IMR-90 (cell line): ENCODE results near the gene ALDH1A2. TPM values are rescaled to one million over a fixed set of nuclear protein-coding genes. Genes with fewer than 3 reads are reported as not detected.
"Not testable (repeated sequence)": the region's sequence is repeated elsewhere in the genome, so short reads cannot be mapped to it uniquely, and the experiment has no call there.

Source experiments
- ATAC-seq: fragments of 200-7000 bp; cut with Tn5 transposase; 2 replicates; pipeline ENCODE4 v1.9.1; 2020; ENCODE audit warnings: low read depth, mild to moderate bottlenecking, moderate library complexity
- BruUV-seq: library from RNA; stranded (reverse); fragments of 400-500 nt; replicated peaks from 2 replicates; lab custom pipeline; 2021; lab: Mats Ljungman, UMichigan
- CTCF ChIA-PET: fragments of 300-600 bp; formaldehyde crosslinking; extraction: SDS; loops from one replicate; lab custom pipeline; 2021; ENCODE audit warnings: antibody characterized with exemption; lab: Yijun Ruan, JAX
- POLR2A ChIA-PET: fragments of 300-600 bp; sonication (Branson Sonifier 250); formaldehyde crosslinking; loops from one replicate; lab custom pipeline; 2022; ENCODE audit warnings: antibody characterized with exemption; ENCODE audit not compliant: unreplicated experiment; lab: Charles Lee
- DNase-seq: peaks from one replicate; pipeline ENCODE4 v3.0.0; 2013
- H2AFZ ChIP-seq: replicated peaks from 2 replicates; pipeline ENCODE3; 2013; ENCODE audit warnings: low read length, mild to moderate bottlenecking; ENCODE audit not compliant: poor library complexity
- H2AK5ac ChIP-seq: 2 replicates; pipeline ENCODE4 v1.6.1; 2013; ENCODE audit warnings: low read depth, low read length, inconsistent platforms
- H2AK9ac ChIP-seq: replicated peaks from 2 replicates; pipeline ENCODE3; 2013; ENCODE audit warnings: mild to moderate bottlenecking, low read depth, low read length, moderate library complexity; ENCODE audit not compliant: poor library complexity
- H2BK120ac ChIP-seq: 2 replicates; pipeline ENCODE4 v1.6.1; 2013; ENCODE audit warnings: low read depth, low read length, inconsistent platforms
- H2BK15ac ChIP-seq: 3 replicates; pipeline ENCODE4 v1.6.1; 2013; ENCODE audit warnings: low read depth, low read length, inconsistent platforms
- H2BK20ac ChIP-seq: 2 replicates; pipeline ENCODE4 v1.6.1; 2013; ENCODE audit warnings: low read depth, mild to moderate bottlenecking, inconsistent platforms, low read length, moderate library complexity
- H2BK5ac ChIP-seq: 2 replicates; pipeline ENCODE4 v1.6.1; 2013; ENCODE audit warnings: mild to moderate bottlenecking, low read depth, low read length, inconsistent platforms; ENCODE audit not compliant: poor library complexity, severe bottlenecking
- H3K14ac ChIP-seq: replicated peaks from 2 replicates; pipeline ENCODE4 v1.6.1; 2013; ENCODE audit warnings: low read depth, low read length, inconsistent platforms
- H3K18ac ChIP-seq: 2 replicates; pipeline ENCODE4 v1.6.1; 2013; ENCODE audit warnings: low read depth, low read length, control low read depth
- H3K23ac ChIP-seq: 2 replicates; pipeline ENCODE4 v1.6.1; 2013; ENCODE audit warnings: low read depth, low read length, inconsistent platforms
- H3K27ac ChIP-seq: 2 replicates; pipeline ENCODE4 v1.5.1; 2013; ENCODE audit warnings: mild to moderate bottlenecking, control low read depth, low read length; ENCODE audit not compliant: insufficient read depth
- H3K27me3 ChIP-seq: 2 replicates; pipeline ENCODE4 v1.6.1; 2013; ENCODE audit warnings: low read length; ENCODE audit not compliant: control insufficient read depth, insufficient read depth
- H3K36me3 ChIP-seq: 2 replicates; pipeline ENCODE4 v1.6.1; 2013; ENCODE audit warnings: low read length, mixed read lengths; ENCODE audit not compliant: control insufficient read depth, insufficient read depth
- H3K4ac ChIP-seq: 2 replicates; pipeline ENCODE4 v1.6.1; 2013; ENCODE audit warnings: low read depth, low read length, inconsistent platforms
- H3K4me1 ChIP-seq: 2 replicates; pipeline ENCODE4 v1.6.1; 2013; ENCODE audit warnings: low read length, mixed read lengths; ENCODE audit not compliant: control insufficient read depth, insufficient read depth
- H3K4me2 ChIP-seq: 2 replicates; pipeline ENCODE4 v1.6.1; 2013; ENCODE audit warnings: low read depth, mild to moderate bottlenecking, control low read depth, low read length, moderate library complexity
- H3K4me3 ChIP-seq: 2 replicates; pipeline ENCODE4 v1.5.1; 2013; ENCODE audit warnings: low read depth, mild to moderate bottlenecking, control low read depth, low read length, moderate library complexity; ENCODE audit not compliant: insufficient read depth
- H3K56ac ChIP-seq: 2 replicates; pipeline ENCODE4 v1.6.1; 2013; ENCODE audit warnings: low read length, inconsistent platforms; ENCODE audit not compliant: insufficient read depth; ENCODE audit errors: extremely low read depth
- H3K79me1 ChIP-seq, 2 experiments: 2 replicates each; pipeline ENCODE4 v1.6.1; 2013; ENCODE audit warnings: low read length in 2 of 2, inconsistent platforms in 1 of 2, low read depth in 1 of 2
- H3K9ac ChIP-seq: 2 replicates; pipeline ENCODE4 v1.6.1; 2013; ENCODE audit warnings: low read depth, low read length, control low read depth
- H3K9me1 ChIP-seq: 2 replicates; pipeline ENCODE4 v1.6.1; 2013; ENCODE audit warnings: low read length, inconsistent platforms; ENCODE audit not compliant: insufficient read depth
- H3K9me3 ChIP-seq: 2 replicates; pipeline ENCODE4 v1.6.1; 2013; ENCODE audit warnings: low read length; ENCODE audit not compliant: control insufficient read depth, insufficient read depth
- H4K20me1 ChIP-seq: 2 replicates; pipeline ENCODE4 v1.6.1; 2013; ENCODE audit warnings: low read length, inconsistent platforms; ENCODE audit not compliant: insufficient read depth
- H4K5ac ChIP-seq: 2 replicates; pipeline ENCODE4 v1.6.1; 2013; ENCODE audit warnings: mild to moderate bottlenecking, low read depth, low read length, control low read depth
- H4K8ac ChIP-seq, 2 experiments: 2 replicates each; pipeline ENCODE4 v1.6.1; 2013; ENCODE audit warnings: low read depth in 2 of 2, low read length in 2 of 2, control low read depth in 1 of 2, inconsistent platforms in 1 of 2
- H4K91ac ChIP-seq: 2 replicates; pipeline ENCODE4 v1.6.1; 2013; ENCODE audit warnings: low read depth, low read length, inconsistent platforms; ENCODE audit not compliant: insufficient read depth
- MAFK ChIP-seq: IDR thresholded peaks from 2 replicates; pipeline ENCODE4 v1.6.1; 2012; ENCODE audit warnings: low read depth, low read length, improper control_type of control experiment
- NFE2L2 ChIP-seq: fragments of 150-350 bp; IDR thresholded peaks from 2 replicates; pipeline ENCODE4 v1.6.1; 2016; ENCODE audit warnings: low read depth, mild to moderate bottlenecking, low read length
- WGBS, 2 experiments: methylation state at CpG; one replicate each; pipeline versions ENCODE4 v1.1.5 to v1.1.7; 2013; ENCODE audit warnings: missing lambda C conversion rate in 2 of 2; ENCODE audit not compliant: insufficient read length in 1 of 2; ENCODE audit errors: extremely low coverage in 2 of 2; 5-methylcytosine and 5-hydroxymethylcytosine counted together
- dilution Hi-C: fragments of 300-500 bp; cut with HindIII; formaldehyde crosslinking; loops from one replicate; pipeline ENCODE4 v1.14.3; 2018; ENCODE audit warnings: low sequenced_read_pairs; ENCODE audit not compliant: unreplicated experiment
- in situ Hi-C: fragments of 300-500 bp; cut with MboI; formaldehyde crosslinking; loops from 3 replicates; pipeline ENCODE4 v1.14.3; 2019; ENCODE audit warnings: low sequenced_read_pairs, inconsistent platforms, mixed read lengths
- intact Hi-C: fragments of 100-400 bp; cut with micrococcal nuclease; formaldehyde crosslinking; loops from 2 replicates; pipeline ENCODE4 v1.10.0; 2022
- polyA plus RNA-seq, 3 experiments: library from polyadenylated mRNA; depleted of rRNA; stranded (reverse); fragments of >200 nt; gene quantifications; 2 replicates each; pipeline ENCODE4 v1.2.3, GENCODE V29; 2012; ENCODE audit warnings: low replicate concordance in 1 of 3
- total RNA-seq: library from RNA; depleted of rRNA; stranded (reverse); fragments of >200 nt; gene quantifications from 2 replicates; pipeline ENCODE4 v1.2.3, GENCODE V29; 2012
- TF ChIP-seq, protein P1 (sequence below): fragments of 150-350 bp; IDR thresholded peaks from 2 replicates; pipeline ENCODE4 v1.6.1; 2016; ENCODE audit warnings: low read depth, mild to moderate bottlenecking, low read length, moderate library complexity, borderline replicate concordance

ALDH1A2 gene
- total and polyA plus RNA-seq, 2 of the 4 experiments (the other 2 are of a cell fraction) = not detected

DNA sequence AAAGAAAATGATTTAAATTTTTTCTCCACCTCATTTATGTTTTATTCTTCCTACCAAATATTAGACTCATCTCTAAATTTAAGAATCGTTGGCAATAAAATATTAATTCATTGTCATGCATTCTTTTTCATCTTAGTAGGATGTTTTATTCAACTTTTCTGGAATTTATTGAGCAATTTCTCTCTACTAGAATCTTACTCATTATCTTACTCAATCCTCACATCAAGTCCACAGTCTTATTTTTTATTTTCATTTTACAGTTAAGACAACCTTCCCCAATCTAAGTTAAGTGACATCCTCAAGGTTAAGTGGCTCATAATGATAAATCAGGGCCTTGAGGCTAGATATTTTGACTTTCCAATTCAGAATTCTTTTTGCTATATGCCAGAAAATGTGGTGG lies 15.9 kb upstream of the ALDH1A2 start:
- H2BK20ac ChIP-seq = no peak overlapping the region
- H3K4me1 ChIP-seq = no peaks in the 10 kb centered on the region
- H3K9ac ChIP-seq = no peak overlapping the region
- TF ChIP-seq, protein P1, sequence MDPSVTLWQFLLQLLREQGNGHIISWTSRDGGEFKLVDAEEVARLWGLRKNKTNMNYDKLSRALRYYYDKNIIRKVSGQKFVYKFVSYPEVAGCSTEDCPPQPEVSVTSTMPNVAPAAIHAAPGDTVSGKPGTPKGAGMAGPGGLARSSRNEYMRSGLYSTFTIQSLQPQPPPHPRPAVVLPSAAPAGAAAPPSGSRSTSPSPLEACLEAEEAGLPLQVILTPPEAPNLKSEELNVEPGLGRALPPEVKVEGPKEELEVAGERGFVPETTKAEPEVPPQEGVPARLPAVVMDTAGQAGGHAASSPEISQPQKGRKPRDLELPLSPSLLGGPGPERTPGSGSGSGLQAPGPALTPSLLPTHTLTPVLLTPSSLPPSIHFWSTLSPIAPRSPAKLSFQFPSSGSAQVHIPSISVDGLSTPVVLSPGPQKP = no peak
- TF ChIP-seq NFE2L2 (no peak), MAFK (no peak)
- H2BK15ac ChIP-seq = no peak overlapping the region
- H2BK120ac ChIP-seq = no peak overlapping the region
- no peak overlapping the region for H3K27ac ChIP-seq
- H4K91ac ChIP-seq = no peak overlapping the region
- H3K9me3 ChIP-seq = no peaks in the 10 kb centered on the region
- H4K8ac ChIP-seq = no peak overlapping the region
- POLR2A ChIA-PET = no interaction called here
- H3K4me3 ChIP-seq = no peak overlapping the region
- no peak overlapping the region for H3K23ac ChIP-seq
- no peak overlapping the region for H3K18ac ChIP-seq
- no peaks in the 10 kb centered on the region; the same call in none of the 2 replicates for H3K27me3 ChIP-seq
- no peak overlapping the region for H3K4me2 ChIP-seq
- intact Hi-C loops = no loop called here
- BruUV-seq = no TSS peak
- no peaks in the 10 kb centered on the region for H3K36me3 ChIP-seq
- H2AFZ ChIP-seq = no peak overlapping the region
- no peak for ATAC-seq
- in situ Hi-C loops = no loop called here
- no peak overlapping the region for H3K14ac ChIP-seq
- H2AK9ac ChIP-seq = no peak overlapping the region
- H4K20me1 ChIP-seq = no peaks in the 10 kb centered on the region
- no peak overlapping the region for H2BK5ac ChIP-seq
- dilution Hi-C loops = no loop called here
- H2AK5ac ChIP-seq = no peak overlapping the region
- H3K79me1 ChIP-seq = no peaks in the 10 kb centered on the region
- CTCF ChIA-PET = no interaction called here
- no peak for DNase-seq
- H3K4ac ChIP-seq = no peak overlapping the region
- H4K5ac ChIP-seq = no peak overlapping the region
- no peak overlapping the region for H3K56ac ChIP-seq
- no peaks in the 10 kb centered on the region for H3K9me1 ChIP-seq
- WGBS, 2 experiments = no CpG with 5 or more reads among the region's 1 CpG

DNA sequence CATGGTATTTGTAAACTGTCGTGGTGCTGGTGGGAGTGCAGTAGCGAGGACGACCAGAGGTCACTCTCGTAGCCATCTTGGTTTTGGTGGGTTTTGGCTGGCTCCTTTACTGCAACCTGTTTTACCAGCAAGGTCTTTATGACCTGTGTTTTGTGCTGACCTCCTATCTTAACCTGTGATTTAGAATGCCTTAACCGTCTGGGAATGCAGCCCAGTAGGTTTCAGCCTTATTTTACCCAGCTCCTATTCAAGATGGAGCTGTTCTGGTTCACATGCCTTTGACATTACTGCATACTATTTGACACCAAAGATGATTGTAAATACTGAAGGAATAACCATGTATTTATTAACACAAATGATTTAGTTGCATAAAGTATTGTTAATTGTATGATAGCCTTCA lies 15.4 kb upstream of the ALDH1A2 start:
- H4K5ac ChIP-seq, in situ Hi-C loops, H3K18ac ChIP-seq, H3K9me3 ChIP-seq, H3K27ac ChIP-seq, H3K4ac ChIP-seq, H3K14ac ChIP-seq, H3K9me1 ChIP-seq, H3K9ac ChIP-seq, H3K4me3 ChIP-seq, POLR2A ChIA-PET, H2BK5ac ChIP-seq, H3K27me3 ChIP-seq, BruUV-seq, ATAC-seq, H3K4me1 ChIP-seq, H2BK120ac ChIP-seq, H2BK15ac ChIP-seq, H2AFZ ChIP-seq, H2AK9ac ChIP-seq, dilution Hi-C loops, intact Hi-C loops, H4K20me1 ChIP-seq, DNase-seq, H2AK5ac ChIP-seq, H3K4me2 ChIP-seq, H3K23ac ChIP-seq, H4K91ac ChIP-seq, H4K8ac ChIP-seq, H3K56ac ChIP-seq, H2BK20ac ChIP-seq, H3K36me3 ChIP-seq, H3K79me1 ChIP-seq: not testable (repeated sequence)
- CTCF ChIA-PET = interaction anchor here (2.0 kb wide), 1 partner anchor 10 kb away, joined by 11 read pairs; no protein-coding TSS in a partner anchor
- 87% methylated on average over 3 of the region's 5 CpGs; no CpG with 5 or more reads in 1 of the 2 experiments for WGBS, 2 experiments
